Mesenchymal stem cell (in vitro differentiated cells and primary cell): ENCODE measurements around the gene EDA.

Experiments
- DNase-seq: peaks from one replicate; pipeline ENCODE4 v3.0.0-alpha.2; 2013
- H2AFZ ChIP-seq: one replicate; pipeline ENCODE4 v1.6.1; 2013; ENCODE audit warnings: low read depth, mild to moderate bottlenecking, control low read depth, inconsistent platforms, low read length, moderate library complexity
- H2AK5ac ChIP-seq: 2 replicates; pipeline ENCODE4 v1.6.1; 2013; ENCODE audit warnings: low read length, moderate library complexity, mild to moderate bottlenecking, inconsistent platforms; ENCODE audit not compliant: severe bottlenecking
- H2BK120ac ChIP-seq: one replicate; pipeline ENCODE4 v1.6.1; 2013; ENCODE audit warnings: low read depth, mild to moderate bottlenecking, inconsistent platforms, low read length, moderate library complexity
- H2BK12ac ChIP-seq, 2 experiments: one replicate each; pipeline ENCODE4 v1.6.1; 2013; ENCODE audit warnings: inconsistent platforms in 2 of 2, low read length in 2 of 2, mild to moderate bottlenecking in 2 of 2, moderate library complexity in 2 of 2, control low read depth in 1 of 2
- H2BK15ac ChIP-seq: one replicate; pipeline ENCODE4 v1.6.1; 2013; ENCODE audit warnings: mild to moderate bottlenecking, low read depth, inconsistent platforms; ENCODE audit not compliant: poor library complexity, severe bottlenecking
- H2BK5ac ChIP-seq: 2 replicates; pipeline ENCODE4 v1.6.1; 2013; ENCODE audit warnings: low read depth, mild to moderate bottlenecking, low read length, control low read depth, inconsistent platforms; ENCODE audit not compliant: poor library complexity, severe bottlenecking
- H3K14ac ChIP-seq, 2 experiments: one replicate each; pipeline ENCODE4 v1.6.1; 2013; ENCODE audit warnings: inconsistent platforms in 2 of 2, low read length in 2 of 2, control low read depth in 1 of 2, mild to moderate bottlenecking in 1 of 2, moderate library complexity in 1 of 2
- H3K18ac ChIP-seq, 2 experiments: one replicate each; pipeline ENCODE4 v1.6.1; 2013; ENCODE audit warnings: inconsistent platforms in 2 of 2, low read length in 2 of 2, control low read depth in 1 of 2, low read depth in 1 of 2, mild to moderate bottlenecking in 1 of 2
- H3K23ac ChIP-seq, 2 experiments: one replicate each; pipeline ENCODE4 v1.6.1; 2013; ENCODE audit warnings: inconsistent platforms in 2 of 2, low read length in 2 of 2, mild to moderate bottlenecking in 2 of 2, moderate library complexity in 2 of 2, control low read depth in 1 of 2
- H3K27ac ChIP-seq: 2 replicates; pipeline ENCODE4 v1.5.1; 2013; ENCODE audit warnings: mild to moderate bottlenecking, moderate library complexity, low read length, control low read depth, inconsistent platforms; ENCODE audit not compliant: poor library complexity, severe bottlenecking
- H3K27me3 ChIP-seq, 2 experiments: 2 replicates each; pipeline versions ENCODE4 v1.6.1 to v1.7.0; 2013; ENCODE audit warnings: low read length in 2 of 2, mild to moderate bottlenecking in 2 of 2, moderate library complexity in 2 of 2, control low read depth in 1 of 2, inconsistent platforms in 1 of 2; ENCODE audit not compliant: control insufficient read depth in 1 of 2, insufficient read depth in 1 of 2
- H3K36me3 ChIP-seq, 2 experiments: 2 replicates each; pipeline versions ENCODE4 v1.6.1 to v1.7.0; 2013; ENCODE audit warnings: low read length in 2 of 2, control low read depth in 1 of 2, inconsistent platforms in 1 of 2, low read depth in 1 of 2, mild to moderate bottlenecking in 1 of 2; ENCODE audit not compliant: insufficient read depth in 2 of 2, control insufficient read depth in 1 of 2
- H3K4ac ChIP-seq, 2 experiments: one replicate each; pipeline ENCODE4 v1.6.1; 2013; ENCODE audit warnings: inconsistent platforms in 2 of 2, low read length in 2 of 2, mild to moderate bottlenecking in 2 of 2, moderate library complexity in 2 of 2, control low read depth in 1 of 2, low read depth in 1 of 2
- H3K4me1 ChIP-seq: 2 replicates; pipeline ENCODE4 v1.6.1; 2013; ENCODE audit warnings: low read depth, low read length, control low read depth; ENCODE audit not compliant: control insufficient read depth, insufficient read depth
- H3K4me2 ChIP-seq: 2 replicates; pipeline ENCODE4 v1.6.1; 2013; ENCODE audit warnings: low read length, mild to moderate bottlenecking, inconsistent platforms; ENCODE audit not compliant: poor library complexity, severe bottlenecking
- H3K4me3 ChIP-seq, 2 experiments: 2 replicates each; pipeline versions ENCODE4 v1.5.1 to v1.7.0; 2013; ENCODE audit warnings: low read length in 2 of 2, mild to moderate bottlenecking in 2 of 2, control low read depth in 1 of 2, low read depth in 1 of 2; ENCODE audit not compliant: insufficient read depth in 1 of 2
- H3K79me1 ChIP-seq: replicated peaks from 2 replicates; pipeline ENCODE4 v1.6.1; 2013; ENCODE audit warnings: mild to moderate bottlenecking, control low read depth, low read length, inconsistent platforms; ENCODE audit not compliant: poor library complexity, severe bottlenecking
- H3K9ac ChIP-seq: 2 replicates; pipeline ENCODE4 v1.7.0; 2013; ENCODE audit warnings: mild to moderate bottlenecking, low read length, moderate library complexity
- H3K9me3 ChIP-seq: 2 replicates; pipeline ENCODE4 v1.7.0; 2013; ENCODE audit warnings: mild to moderate bottlenecking, low read length; ENCODE audit not compliant: control insufficient read depth
- H4K8ac ChIP-seq: one replicate; pipeline ENCODE4 v1.6.1; 2013; ENCODE audit warnings: inconsistent platforms, mild to moderate bottlenecking, low read length, moderate library complexity
- H4K91ac ChIP-seq: one replicate; pipeline ENCODE4 v1.6.1; 2013; ENCODE audit warnings: mild to moderate bottlenecking, low read length, inconsistent platforms
- WGBS: methylation state at CpG from one replicate; pipeline ENCODE4 v1.1.7; 2013; ENCODE audit warnings: mixed read lengths; 5-methylcytosine and 5-hydroxymethylcytosine counted together

EDA gene

DNA sequence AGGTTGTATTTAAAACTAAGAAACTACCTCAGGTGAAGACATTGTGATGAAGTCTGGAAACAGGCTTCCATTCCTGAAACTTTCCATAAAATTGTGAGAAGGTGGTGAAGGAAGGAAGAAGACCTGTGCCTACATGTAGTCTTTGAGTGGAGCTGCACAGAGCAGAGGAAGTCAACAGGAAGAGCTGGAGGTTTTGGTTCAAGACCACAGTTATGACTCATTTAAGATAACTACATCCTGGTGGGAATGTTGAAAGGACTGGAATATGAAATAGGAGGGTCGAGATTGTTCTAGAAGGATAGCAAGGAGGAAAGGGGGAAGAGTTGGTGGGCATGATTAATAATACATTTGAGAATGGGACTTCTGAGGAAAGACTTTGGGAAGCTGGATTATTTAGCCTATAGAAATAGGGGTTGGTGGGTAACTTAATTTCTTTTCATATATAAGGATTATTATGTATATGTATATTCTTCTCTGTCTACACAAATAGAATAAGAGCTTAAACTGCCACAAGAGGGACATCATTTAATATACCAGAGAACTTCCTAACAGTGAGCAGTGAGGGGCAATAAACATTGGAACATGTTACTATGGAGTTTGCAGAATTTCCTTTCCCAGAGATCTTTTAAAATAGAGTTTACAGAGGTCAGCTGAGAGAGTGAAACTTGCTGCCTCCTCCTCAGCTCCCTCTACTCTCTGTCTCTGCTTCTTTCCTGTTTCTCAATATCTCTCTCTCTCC lies 410.4 kb downstream of the EDA start:
- Histone ChIP-seq H3K79me1 (no peaks in the 10 kb centered on the region), H3K9me3 (no peaks in the 10 kb centered on the region), H2BK15ac (no peak overlapping the region), H4K8ac (no peak overlapping the region), H3K27me3 (peaks cover 0 to 47% of the 10 kb centered on the region in 2 experiments), H2AK5ac (no peak overlapping the region), H3K4ac (no peak overlapping the region), H3K4me3 (no peak overlapping the region), H3K23ac (no peak overlapping the region), H3K9ac (no peak overlapping the region), H3K14ac (no peak overlapping the region), H3K4me2 (no peak overlapping the region), H2BK120ac (no peak overlapping the region), H2AFZ (no peak overlapping the region), H2BK5ac (no peak overlapping the region), H3K18ac (no peak overlapping the region), H3K4me1 (no peaks in the 10 kb centered on the region), H4K91ac (no peak overlapping the region), H3K36me3 (no peaks in the 10 kb centered on the region), H2BK12ac (no peak overlapping the region), H3K27ac (no peak overlapping the region)
- WGBS, result 69% methylated on average over 1 of the region's 1 CpG
- peak; percentile 0 for DNase-seq

DNA sequence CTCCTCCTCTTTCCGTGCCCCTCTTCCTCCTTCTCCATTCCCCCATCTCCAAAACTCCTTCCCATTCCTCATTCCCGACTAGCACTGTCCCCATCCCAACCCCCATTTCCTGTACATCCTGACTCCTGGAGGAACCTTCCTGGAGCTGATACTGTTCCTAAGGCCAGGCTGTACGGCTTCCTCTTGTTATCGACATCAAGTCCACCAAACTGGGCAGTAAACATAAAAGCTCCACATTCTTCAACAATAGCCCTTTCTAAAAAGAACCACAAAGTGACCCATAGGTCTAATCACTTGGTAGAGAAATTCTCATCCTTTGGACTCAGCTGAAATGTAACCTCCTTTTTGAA lies 410.9 kb downstream of the EDA start:
- no peak overlapping the region for H3K4me3 ChIP-seq
- no peak overlapping the region for H2BK12ac ChIP-seq
- no peak overlapping the region for H2BK5ac ChIP-seq
- H2AFZ ChIP-seq, result no peak overlapping the region
- no peak overlapping the region for H2BK15ac ChIP-seq
- no peak overlapping the region for H3K4me2 ChIP-seq
- H3K18ac ChIP-seq, result no peak overlapping the region
- no peak overlapping the region for H2AK5ac ChIP-seq
- peaks cover 0 to 49% of the 10 kb centered on the region in 2 experiments for H3K27me3 ChIP-seq
- WGBS, result 64% methylated on average over 4 of the region's 4 CpGs
- H3K79me1 ChIP-seq, result no peaks in the 10 kb centered on the region
- H3K4me1 ChIP-seq, result no peaks in the 10 kb centered on the region
- no peaks in the 10 kb centered on the region for H3K36me3 ChIP-seq
- no peak overlapping the region for H4K8ac ChIP-seq
- H3K9ac ChIP-seq, result no peak overlapping the region
- H3K27ac ChIP-seq, result no peak overlapping the region
- H3K23ac ChIP-seq, result no peak overlapping the region
- H4K91ac ChIP-seq, result no peak overlapping the region
- no peak for DNase-seq
- H2BK120ac ChIP-seq, result no peak overlapping the region
- H3K4ac ChIP-seq, result no peak overlapping the region
- H3K9me3 ChIP-seq, result no peaks in the 10 kb centered on the region
- no peak overlapping the region for H3K14ac ChIP-seq

DNA sequence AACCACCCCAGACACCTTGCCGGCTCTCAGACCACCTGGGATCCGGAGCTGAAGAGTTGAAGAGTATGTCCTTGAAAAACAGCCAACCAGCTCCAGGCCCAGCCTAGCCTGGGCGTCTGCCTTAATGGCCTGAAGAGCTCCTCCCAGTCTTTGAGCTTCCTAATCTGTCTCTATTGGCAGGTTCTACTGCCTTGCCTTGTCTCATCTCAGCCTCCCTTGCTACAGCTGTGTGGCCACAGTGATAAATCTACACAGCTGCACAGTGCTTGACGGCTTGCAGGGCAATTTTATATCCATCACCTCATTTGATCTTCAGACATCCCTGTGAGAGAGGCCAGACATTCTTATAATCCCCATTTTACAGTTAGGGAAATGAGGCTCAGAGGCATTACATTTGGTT lies 413.9 kb downstream of the EDA start:
- no peak overlapping the region for H3K23ac ChIP-seq
- H3K4me2 ChIP-seq, result no peak overlapping the region
- H3K4me3 ChIP-seq, result no peak overlapping the region
- no peak overlapping the region for H2AFZ ChIP-seq
- no peaks in the 10 kb centered on the region for H3K4me1 ChIP-seq
- H3K9ac ChIP-seq, result no peak overlapping the region
- H3K4ac ChIP-seq, result no peak overlapping the region
- H3K9me3 ChIP-seq, result no peaks in the 10 kb centered on the region
- no peak overlapping the region for H3K14ac ChIP-seq
- H2BK15ac ChIP-seq, result no peak overlapping the region
- DNase-seq, result no peak
- 66% methylated on average over 3 of the region's 4 CpGs for WGBS
- H3K27me3 ChIP-seq, result peaks cover 0 to 49% of the 10 kb centered on the region in 2 experiments
- H2BK120ac ChIP-seq, result no peak overlapping the region
- no peak overlapping the region for H3K27ac ChIP-seq
- H3K18ac ChIP-seq, result no peak overlapping the region
- H2BK5ac ChIP-seq, result no peak overlapping the region
- H3K79me1 ChIP-seq, result no peaks in the 10 kb centered on the region
- no peak overlapping the region for H4K91ac ChIP-seq
- no peak overlapping the region for H2BK12ac ChIP-seq
- H2AK5ac ChIP-seq, result no peak overlapping the region
- H4K8ac ChIP-seq, result no peak overlapping the region
- no peaks in the 10 kb centered on the region for H3K36me3 ChIP-seq

DNA sequence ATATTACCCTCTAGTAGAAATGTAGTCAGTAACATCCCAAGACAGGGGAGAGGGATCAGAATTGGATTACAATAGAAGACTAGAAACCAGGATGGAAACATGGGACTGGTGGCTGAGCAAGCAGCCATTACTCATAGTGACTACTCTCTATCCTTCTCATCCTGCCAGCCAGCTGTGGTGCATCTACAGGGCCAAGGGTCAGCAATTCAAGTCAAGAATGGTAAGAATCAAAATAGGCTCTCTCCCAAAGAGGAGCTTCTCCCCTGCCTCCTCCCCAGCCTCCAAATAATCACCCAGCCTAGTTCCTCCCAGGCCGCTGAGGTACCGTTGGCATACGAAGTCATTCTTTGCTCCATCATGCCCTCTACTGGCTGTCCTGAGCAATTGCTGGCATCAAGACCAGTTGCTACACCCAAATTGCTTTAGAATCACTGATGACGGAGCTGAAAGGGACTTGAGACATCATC lies 414.4 kb downstream of the EDA start:
- Histone ChIP-seq H3K14ac (no peak overlapping the region), H3K18ac (no peak overlapping the region), H3K27ac (no peak overlapping the region), H3K4me3 (no peak overlapping the region), H2BK5ac (no peak overlapping the region), H3K4me2 (no peak overlapping the region), H3K9ac (no peak overlapping the region), H2BK12ac (no peak overlapping the region), H2AFZ (no peak overlapping the region), H2BK120ac (no peak overlapping the region), H3K4me1 (no peaks in the 10 kb centered on the region), H4K8ac (no peak overlapping the region), H3K23ac (no peak overlapping the region), H3K36me3 (no peaks in the 10 kb centered on the region), H2AK5ac (no peak overlapping the region), H3K9me3 (no peaks in the 10 kb centered on the region), H3K27me3 (peaks cover 0 to 47% of the 10 kb centered on the region in 2 experiments), H4K91ac (no peak overlapping the region), H2BK15ac (no peak overlapping the region), H3K79me1 (no peaks in the 10 kb centered on the region), H3K4ac (no peak overlapping the region)
- DNase-seq, result peak; percentile 29
- WGBS, result 2% methylated on average over 3 of the region's 4 CpGs
